ENCODE results near the gene TTI1. TPM values are rescaled to one million over a fixed set of nuclear protein-coding genes. Genes with fewer than 3 reads are reported as not detected.
"Not testable (repeated sequence)": the region's sequence is repeated elsewhere in the genome, so short reads cannot be mapped to it uniquely, and the experiment has no call there.

Gene TTI1
- total and polyA plus RNA-seq, 2 donors (not counting 1 experiment from before 2014, with no cell fraction given), result 13.9 to 33.9 TPM

DNA sequence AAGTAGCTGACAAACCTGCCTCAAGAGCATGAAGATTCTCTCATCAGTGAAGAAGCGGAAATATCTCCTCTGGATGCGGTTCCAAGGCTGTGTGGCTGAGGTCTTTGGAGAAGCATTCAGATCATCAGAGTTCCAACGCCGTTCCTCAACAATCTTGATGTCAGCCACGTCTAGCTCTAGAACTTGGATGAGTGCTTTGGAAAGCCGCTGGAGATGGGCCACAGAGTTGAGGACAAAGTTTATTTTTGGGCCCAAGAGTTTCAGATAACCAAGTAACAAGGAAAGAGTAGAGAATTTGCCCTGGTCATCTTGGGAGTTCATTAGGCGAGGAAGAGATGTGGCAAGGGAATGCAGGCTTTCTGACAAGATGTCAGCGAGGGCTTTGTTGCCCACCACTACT lies 20.9 kb downstream of the TTI1 start:
- peaks cover 5% of the 10 kb centered on the region for H4K20me1 ChIP-seq (ENCODE audit: control insufficient read depth, insufficient read depth, low read length, poor library complexity, severe bottlenecking)
- no peak overlapping the region for H2AFZ ChIP-seq (ENCODE audit: insufficient read depth, low read depth, low read length, poor library complexity, severe bottlenecking)
- Mint-ChIP-seq H3K27ac (no peak overlapping the region), H3K4me3 (no peak overlapping the region), H3K4me1 (no peaks in the 10 kb centered on the region), H3K9me3 (ENCODE audit: insufficient read depth) (no peaks in the 10 kb centered on the region), H3K27me3 (no peaks in the 10 kb centered on the region)
- ChIA-PET POLR2A (no interaction called here), CTCF (interaction anchor here (0.6 kb wide), 1 partner anchor 613 kb away, joined by 4 read pairs; no protein-coding TSS in a partner anchor)
- no peak overlapping the region for H3K9ac ChIP-seq (ENCODE audit: low read length)
- no peak overlapping the region for H3K4me3 ChIP-seq (ENCODE audit: control extremely low read depth in 1 of 5, extremely low read depth in 1 of 5, insufficient read depth in 1 of 5, low read depth in 2 of 5, low read length in 4 of 5)
- H3K4me2 ChIP-seq (replicated peaks; ENCODE audit: low read depth, low read length, poor library complexity, severe bottlenecking), result no peak overlapping the region
- TF ChIP-seq CTCF (IDR thresholded peaks at IDR 0.05) (no peak), EZH2 (IDR thresholded peaks at IDR 0.05; ENCODE audit: borderline replicate concordance, insufficient read depth, low read depth, low read length, poor library complexity, severe bottlenecking) (no peak)
- H3K27ac ChIP-seq (ENCODE audit: low read length in 2 of 2), result no peak overlapping the region
- intact Hi-C loops (cut with micrococcal nuclease), result no loop called here
- H3K79me2 ChIP-seq (ENCODE audit: control insufficient read depth, insufficient read depth, low read length), result peaks cover 44% of the 10 kb centered on the region
- DNase-seq (no peak), ATAC-seq (ENCODE audit: low read depth) (no peak)
- no peaks in the 10 kb centered on the region for H3K27me3 ChIP-seq (replicated peaks in 1 of 4; ENCODE audit: control extremely low read depth in 1 of 4, control insufficient read depth in 3 of 4, insufficient read depth in 4 of 4, low read length in 3 of 4)
- H3K9me3 ChIP-seq (ENCODE audit: control extremely low read depth in 1 of 3, control insufficient read depth in 2 of 3, insufficient read depth in 1 of 3, low read length in 2 of 3), result peaks cover 0 to 2% (median 0%) of the 10 kb centered on the region in 3 donors
- no peaks in the 10 kb centered on the region for H3K4me1 ChIP-seq (ENCODE audit: control insufficient read depth in 2 of 2, insufficient read depth in 2 of 2, low read length in 2 of 2)
- WGBS (ENCODE audit: insufficient coverage), result 97% methylated on average over 7 of the region's 8 CpGs
- H3K36me3 ChIP-seq (replicated peaks in 1 of 2; ENCODE audit: control extremely low read depth in 1 of 2, control insufficient read depth in 1 of 2, extremely low read depth in 1 of 2, insufficient read depth in 2 of 2, low read length in 1 of 2), result peaks cover 5 to 67% of the 10 kb centered on the region in 2 experiments

DNA sequence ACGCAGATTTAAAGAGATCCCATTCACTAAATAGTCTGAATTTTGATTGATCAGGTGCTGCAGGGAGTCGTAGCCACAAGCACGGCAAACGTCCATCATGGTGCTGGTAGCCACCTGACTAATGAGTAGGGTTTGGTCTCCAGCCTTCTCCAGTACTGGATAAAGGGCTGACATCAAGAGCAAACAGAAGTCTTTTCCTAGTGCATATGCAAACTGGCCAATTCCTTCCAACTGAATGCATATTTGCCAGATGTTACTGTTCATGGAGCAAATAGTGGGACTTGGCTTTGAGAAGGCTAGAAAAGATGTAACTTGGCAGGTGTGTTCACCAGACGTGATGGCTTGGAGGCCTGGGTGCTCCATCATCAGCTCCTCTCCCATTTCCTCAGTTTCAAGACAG lies 21.6 kb downstream of the TTI1 start:
- peaks cover 5% of the 10 kb centered on the region for H4K20me1 ChIP-seq (ENCODE audit: control insufficient read depth, insufficient read depth, low read length, poor library complexity, severe bottlenecking)
- intact Hi-C loops (cut with micrococcal nuclease), result no loop called here
- Mint-ChIP-seq H3K27me3 (no peaks in the 10 kb centered on the region), H3K27ac (no peak overlapping the region), H3K9me3 (ENCODE audit: insufficient read depth) (no peaks in the 10 kb centered on the region), H3K4me3 (no peak overlapping the region), H3K4me1 (no peaks in the 10 kb centered on the region)
- H3K79me2 ChIP-seq (ENCODE audit: control insufficient read depth, insufficient read depth, low read length), result peaks cover 38% of the 10 kb centered on the region
- H3K9ac ChIP-seq (ENCODE audit: low read length), result no peak overlapping the region
- DNase-seq (no peak), ATAC-seq (ENCODE audit: low read depth) (no peak)
- H3K36me3 ChIP-seq (replicated peaks in 1 of 2; ENCODE audit: control extremely low read depth in 1 of 2, control insufficient read depth in 1 of 2, extremely low read depth in 1 of 2, insufficient read depth in 2 of 2, low read length in 1 of 2), result peaks cover 5 to 66% of the 10 kb centered on the region in 2 experiments
- no peak overlapping the region for H3K4me3 ChIP-seq (ENCODE audit: control extremely low read depth in 1 of 5, extremely low read depth in 1 of 5, insufficient read depth in 1 of 5, low read depth in 2 of 5, low read length in 4 of 5)
- no peaks in the 10 kb centered on the region for H3K4me1 ChIP-seq (ENCODE audit: control insufficient read depth in 2 of 2, insufficient read depth in 2 of 2, low read length in 2 of 2)
- TF ChIP-seq CTCF (IDR thresholded peaks at IDR 0.05), result no peak
- TF ChIP-seq EZH2 (IDR thresholded peaks at IDR 0.05; ENCODE audit: borderline replicate concordance, insufficient read depth, low read depth, low read length, poor library complexity, severe bottlenecking), result no peak
- H3K27ac ChIP-seq (ENCODE audit: low read length in 2 of 2), result no peak overlapping the region
- H2AFZ ChIP-seq (ENCODE audit: insufficient read depth, low read depth, low read length, poor library complexity, severe bottlenecking), result no peak overlapping the region
- H3K9me3 ChIP-seq (ENCODE audit: control extremely low read depth in 1 of 3, control insufficient read depth in 2 of 3, insufficient read depth in 1 of 3, low read length in 2 of 3), result no peaks in the 10 kb centered on the region
- no peak overlapping the region for H3K4me2 ChIP-seq (replicated peaks; ENCODE audit: low read depth, low read length, poor library complexity, severe bottlenecking)
- H3K27me3 ChIP-seq (replicated peaks in 1 of 4; ENCODE audit: control extremely low read depth in 1 of 4, control insufficient read depth in 3 of 4, insufficient read depth in 4 of 4, low read length in 3 of 4), result no peaks in the 10 kb centered on the region
- ChIA-PET CTCF (interaction anchor here (0.6 kb wide), 1 partner anchor 613 kb away, joined by 4 read pairs; no protein-coding TSS in a partner anchor), POLR2A (no interaction called here)
- WGBS (ENCODE audit: insufficient coverage), result 96% methylated on average over 4 of the region's 5 CpGs

GRCh38 chr20:38009416-38009815 lies 23.8 kb downstream of the TTI1 start:
- POLR2A ChIA-PET, result not testable (repeated sequence)

More at GRCh38 chr20:38009416-38009815, 23.8 kb downstream of the TTI1 start:
- intact Hi-C loops (cut with micrococcal nuclease); H3K4me1 ChIP-seq (ENCODE audit: control insufficient read depth in 2 of 2, insufficient read depth in 2 of 2, low read length in 2 of 2); H3K27ac ChIP-seq (ENCODE audit: low read length in 2 of 2); H3K9ac ChIP-seq (ENCODE audit: low read length); H4K20me1 ChIP-seq (ENCODE audit: control insufficient read depth, insufficient read depth, low read length, poor library complexity, severe bottlenecking); H3K4me3 ChIP-seq (ENCODE audit: control extremely low read depth in 1 of 5, extremely low read depth in 1 of 5, insufficient read depth in 1 of 5, low read depth in 2 of 5, low read length in 4 of 5); H3K27ac Mint-ChIP-seq; H3K4me1 Mint-ChIP-seq; H2AFZ ChIP-seq (ENCODE audit: insufficient read depth, low read depth, low read length, poor library complexity, severe bottlenecking); H3K4me3 Mint-ChIP-seq; DNase-seq; H3K4me2 ChIP-seq (replicated peaks; ENCODE audit: low read depth, low read length, poor library complexity, severe bottlenecking); ATAC-seq (ENCODE audit: low read depth); H3K27me3 ChIP-seq (replicated peaks in 1 of 4; ENCODE audit: control extremely low read depth in 1 of 4, control insufficient read depth in 3 of 4, insufficient read depth in 4 of 4, low read length in 3 of 4); H3K27me3 Mint-ChIP-seq; H3K9me3 ChIP-seq (ENCODE audit: control extremely low read depth in 1 of 3, control insufficient read depth in 2 of 3, insufficient read depth in 1 of 3, low read length in 2 of 3); H3K9me3 Mint-ChIP-seq (ENCODE audit: insufficient read depth): not testable (repeated sequence)
- CTCF ChIA-PET, result interaction anchor here (2.8 kb wide), 1 partner anchor 17 kb away, joined by 13 read pairs; no protein-coding TSS in a partner anchor
- peaks cover 24% of the 10 kb centered on the region for H3K79me2 ChIP-seq (ENCODE audit: control insufficient read depth, insufficient read depth, low read length)
- WGBS (ENCODE audit: insufficient coverage), result no CpG with 5 or more reads among the region's 5 CpGs
- peaks cover 5 to 70% of the 10 kb centered on the region in 2 experiments for H3K36me3 ChIP-seq (replicated peaks in 1 of 2; ENCODE audit: control extremely low read depth in 1 of 2, control insufficient read depth in 1 of 2, extremely low read depth in 1 of 2, insufficient read depth in 2 of 2, low read length in 1 of 2)

Data from B cell (primary cell).